Endothelial cell of umbilical vein (primary cell): ENCODE data around the gene ZMPSTE24. TPM values are rescaled to one million over a fixed set of nuclear protein-coding genes. Genes with fewer than 3 reads are reported as not detected.

ENCODE experiments used
- BruUV-seq: library from RNA; stranded (reverse); fragments of 400-500 nt; replicated peaks from 2 replicates; lab custom pipeline; 2021; lab: Mats Ljungman, UMichigan
- CTCF ChIA-PET: fragments of 300-600, 350-600 bp; sonication (Branson Sonifier 250); formaldehyde crosslinking; loops from one replicate; lab custom pipeline; 2021; ENCODE audit warnings: antibody characterized with exemption, inconsistent platforms; lab: Charles Lee
- POLR2A ChIA-PET: fragments of 300-600, 350-600 bp; sonication (Branson Sonifier 250); formaldehyde crosslinking; loops from one replicate; lab custom pipeline; 2021; ENCODE audit warnings: antibody characterized with exemption, inconsistent platforms; lab: Charles Lee
- DNase-seq: peaks from one replicate; pipeline ENCODE4 v3.0.0-alpha.2; 2011; ENCODE audit warnings: low read depth, low spot score
- FAIRE-seq: peaks from 2 replicates; lab custom pipeline; 2011; peaks lifted over from hg19 to GRCh38; lab: Jason Lieb, UNC
- H2AFZ ChIP-seq: 2 replicates; pipeline ENCODE4 v1.6.0; 2012; ENCODE audit warnings: low read depth, low read length, control low read depth, inconsistent platforms
- H3K27ac ChIP-seq: 2 replicates; pipeline ENCODE4 v1.5.1; 2011; ENCODE audit warnings: low read depth, mild to moderate bottlenecking, control low read depth, low read length, moderate library complexity; ENCODE audit not compliant: insufficient read depth
- H3K27me3 ChIP-seq, 2 experiments: 2 replicates each; pipeline versions ENCODE4 v1.6.0 to v1.6.1; 2011; ENCODE audit warnings: low read length in 2 of 2, mixed read lengths in 1 of 2; ENCODE audit not compliant: control insufficient read depth in 2 of 2, insufficient read depth in 2 of 2
- H3K36me3 ChIP-seq, 2 experiments: 2 replicates in 1 of 2; 3 replicates in 1 of 2; pipeline ENCODE4 v1.5.1; 2011; ENCODE audit warnings: low read length in 2 of 2, mild to moderate bottlenecking in 1 of 2, moderate library complexity in 1 of 2; ENCODE audit not compliant: control insufficient read depth in 2 of 2, insufficient read depth in 2 of 2; ENCODE audit errors: extremely low read depth in 1 of 2
- H3K4me1 ChIP-seq: 3 replicates; pipeline ENCODE4 v1.5.1; 2011; ENCODE audit warnings: mild to moderate bottlenecking, low read length; ENCODE audit not compliant: control insufficient read depth, insufficient read depth; ENCODE audit errors: extremely low read depth
- H3K4me2 ChIP-seq: 2 replicates; pipeline ENCODE4 v1.6.1; 2011; ENCODE audit warnings: low read length, control low read depth, mixed read lengths; ENCODE audit not compliant: insufficient read depth
- H3K4me3 ChIP-seq, 3 experiments: fragments of 200-600 bp in 1 of 3; sonication (generic), shearing (Covaris generic) in 1 of 3; replicated peaks in 1 of 3; 2 replicates each; pipeline ENCODE4 v1.5.1; 2011 to 2016; ENCODE audit warnings: control low read depth in 3 of 3, low read length in 3 of 3, mild to moderate bottlenecking in 2 of 3, inconsistent platforms in 1 of 3, low read depth in 1 of 3, moderate library complexity in 1 of 3; ENCODE audit not compliant: insufficient read depth in 1 of 3
- H3K79me2 ChIP-seq: 2 replicates; pipeline ENCODE4 v1.6.0; 2012; ENCODE audit warnings: low read length, inconsistent platforms; ENCODE audit not compliant: control insufficient read depth, insufficient read depth
- H3K9ac ChIP-seq: replicated peaks from 2 replicates; pipeline ENCODE3; 2011; ENCODE audit warnings: low read length, control low read depth; ENCODE audit not compliant: insufficient read depth; ENCODE audit errors: extremely low read depth
- H3K9me1 ChIP-seq: replicated peaks from 3 replicates; pipeline ENCODE4 v1.6.0; 2011; ENCODE audit warnings: mild to moderate bottlenecking, low read length; ENCODE audit not compliant: control insufficient read depth, insufficient read depth; ENCODE audit errors: extremely low read depth
- H3K9me3 ChIP-seq: replicated peaks from 2 replicates; pipeline ENCODE4 v1.5.1; 2012; ENCODE audit warnings: low read length, inconsistent platforms; ENCODE audit not compliant: control insufficient read depth, insufficient read depth
- H4K20me1 ChIP-seq: replicated peaks from 2 replicates; pipeline ENCODE3; 2011; ENCODE audit warnings: mild to moderate bottlenecking, low read length; ENCODE audit not compliant: control insufficient read depth, insufficient read depth; ENCODE audit errors: extremely low read depth
- CTCF ChIP-seq, 2 donors: IDR thresholded peaks; 1 replicate in 1 of 2; 2 replicates in 1 of 2; pipeline ENCODE4 v1.5.1; 2011; ENCODE audit warnings: low read length in 2 of 2, mild to moderate bottlenecking in 2 of 2, moderate library complexity in 2 of 2, control low read depth in 1 of 2, inconsistent platforms in 1 of 2, low read depth in 1 of 2; ENCODE audit not compliant: insufficient read depth in 1 of 2; ENCODE audit errors: extremely low read depth in 1 of 2
- EZH2 ChIP-seq: IDR thresholded peaks from 2 replicates; pipeline ENCODE4 v1.6.1; 2012; ENCODE audit warnings: borderline replicate concordance, low read depth, mild to moderate bottlenecking, moderate library complexity, low read length, inconsistent platforms; ENCODE audit not compliant: severe bottlenecking
- FOS ChIP-seq: IDR thresholded peaks from 2 replicates; pipeline ENCODE4 v1.6.1; 2011; ENCODE audit warnings: mild to moderate bottlenecking, low read length, moderate library complexity, borderline replicate concordance; ENCODE audit not compliant: insufficient read depth
- GATA2 ChIP-seq: IDR thresholded peaks from 2 replicates; pipeline ENCODE4 v1.7.0; 2011; ENCODE audit warnings: low read depth, mild to moderate bottlenecking, moderate library complexity, mixed read lengths, low read length; ENCODE audit not compliant: insufficient read length, insufficient read depth
- JUN ChIP-seq: IDR thresholded peaks from 2 replicates; pipeline ENCODE4 v1.6.1; 2011; ENCODE audit warnings: borderline replicate concordance, low read depth; ENCODE audit not compliant: insufficient read length, insufficient read depth
- MYC ChIP-seq: IDR thresholded peaks from one replicate; pipeline ENCODE4 v1.6.1; 2011; ENCODE audit warnings: mild to moderate bottlenecking, low read depth, low read length
- POLR2A ChIP-seq: IDR thresholded peaks from 2 replicates; pipeline ENCODE4 v1.6.1; 2012; ENCODE audit warnings: low read depth, mild to moderate bottlenecking, control low read depth, low read length
- POLR2AphosphoS5 ChIP-seq: IDR thresholded peaks from 2 replicates; pipeline ENCODE4 v1.6.1; 2012; ENCODE audit warnings: low read depth, mild to moderate bottlenecking, control low read depth, low read length, moderate library complexity; ENCODE audit not compliant: insufficient read depth
- dilution Hi-C: fragments of 300-500 bp; cut with MboI; formaldehyde crosslinking; loops from one replicate; pipeline ENCODE4 v1.15.0; 2019; ENCODE audit warnings: low sequenced_read_pairs; ENCODE audit not compliant: extremely low pct_ligation_motif_present
- intact Hi-C: fragments of 100-400 bp; cut with micrococcal nuclease; formaldehyde crosslinking; loops from one replicate; pipeline ENCODE4 v1.10.0; 2022
- polyA plus RNA-seq, 4 experiments: library from polyadenylated mRNA; depleted of rRNA in 3 of 4; stranded (reverse) in 3 of 4; unstranded in 1 of 4; fragments of >200 nt; gene quantifications; 2 replicates each; pipeline versions ENCODE4 v1.2.1 to v1.2.3, GENCODE V29; 2011 to 2012; ENCODE audit warnings: missing spikeins in 1 of 4
- total RNA-seq: library from RNA; stranded (reverse); gene quantifications from 2 replicates; pipeline ENCODE4 v1.2.3, GENCODE V29; 2021
- TF ChIP-seq, protein P1 (sequence below): IDR thresholded peaks from 2 replicates; pipeline ENCODE4 v1.6.1; 2011; ENCODE audit not compliant: insufficient read depth, insufficient read length

Gene ZMPSTE24
- total and polyA plus RNA-seq, 2 donors (not counting 3 experiments of a cell fraction or from before 2014, with no cell fraction given), result 16.9 to 44.7 TPM

GRCh38 chr1:40339420-40340323, 81.6 kb downstream of the ZMPSTE24 start:
- no peak for FAIRE-seq
- H4K20me1 ChIP-seq, result no peaks in the 10 kb centered on the region
- dilution Hi-C loops, result no loop called here
- no peak overlapping the region for H2AFZ ChIP-seq
- H3K4me2 ChIP-seq, result no peak overlapping the region
- H3K4me3 ChIP-seq, result no peak overlapping the region
- no peaks in the 10 kb centered on the region for H3K79me2 ChIP-seq
- POLR2A ChIA-PET, result interaction anchor here (0.5 kb wide), 1 partner anchor 34 kb away, joined by 3 read pairs; the partner anchor contains the start of gene SMAP2
- H3K27ac ChIP-seq, result no peak overlapping the region
- intact Hi-C loops, result loop anchor here (5.0 kb wide), 1 partner anchor 242 kb away; the partner anchor contains the start of gene PPT1
- H3K9me3 ChIP-seq, result no peaks in the 10 kb centered on the region
- no TSS peak for BruUV-seq
- CTCF ChIA-PET, result interaction anchor here (0.6 to 9.4 kb wide), 56 partner anchors 11 to 520 kb away, joined by 3 to 362 read pairs (median 6); partner anchors contain the start of genes COL9A2, RLF and SMAP2
- DNase-seq, result no peak
- peaks cover 0 to 7% of the 10 kb centered on the region in 2 experiments for H3K27me3 ChIP-seq
- TF ChIP-seq EZH2, result no peak
- no peak for TF ChIP-seq JUN
- TF ChIP-seq MYC, result no peak
- no peak for TF ChIP-seq POLR2AphosphoS5
- TF ChIP-seq FOS, result no peak
- no peak for TF ChIP-seq POLR2A
- TF ChIP-seq, protein P1, sequence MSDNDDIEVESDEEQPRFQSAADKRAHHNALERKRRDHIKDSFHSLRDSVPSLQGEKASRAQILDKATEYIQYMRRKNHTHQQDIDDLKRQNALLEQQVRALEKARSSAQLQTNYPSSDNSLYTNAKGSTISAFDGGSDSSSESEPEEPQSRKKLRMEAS, result no peak
- TF ChIP-seq CTCF (IDR thresholded peaks at IDR 0.05; ENCODE audit: extremely low read depth in 1 of 2, insufficient read depth in 1 of 2, low read depth in 1 of 2, low read length in 2 of 2), result no peak
- no peak for TF ChIP-seq GATA2
- no peak overlapping the region for H3K9ac ChIP-seq
- H3K4me1 ChIP-seq, result no peaks in the 10 kb centered on the region
- no peaks in the 10 kb centered on the region for H3K36me3 ChIP-seq
- H3K9me1 ChIP-seq, result no peaks in the 10 kb centered on the region
